ENCODE results near the gene SMYD3.

DNA sequence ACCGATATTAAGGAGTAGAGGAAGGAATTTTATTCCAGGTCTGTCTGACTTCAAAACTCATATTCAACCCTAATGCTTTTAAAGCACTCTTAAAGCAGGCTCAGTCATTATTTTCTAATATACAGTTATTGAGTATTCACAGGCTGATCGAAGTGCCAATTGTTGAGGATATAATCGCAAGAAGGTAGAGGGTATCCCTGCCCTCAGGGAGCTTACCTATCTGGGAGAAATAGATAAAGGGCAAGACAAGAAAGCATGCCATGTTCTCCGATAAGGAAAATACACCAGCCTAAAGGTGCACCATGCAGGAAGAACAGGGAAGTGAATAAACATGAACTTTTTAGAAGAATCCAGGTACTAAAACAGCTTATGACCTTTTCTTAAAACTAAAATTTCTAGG lies 361.2 kb downstream of the SMYD3 start:
- TF ChIP-seq, protein P1, sequence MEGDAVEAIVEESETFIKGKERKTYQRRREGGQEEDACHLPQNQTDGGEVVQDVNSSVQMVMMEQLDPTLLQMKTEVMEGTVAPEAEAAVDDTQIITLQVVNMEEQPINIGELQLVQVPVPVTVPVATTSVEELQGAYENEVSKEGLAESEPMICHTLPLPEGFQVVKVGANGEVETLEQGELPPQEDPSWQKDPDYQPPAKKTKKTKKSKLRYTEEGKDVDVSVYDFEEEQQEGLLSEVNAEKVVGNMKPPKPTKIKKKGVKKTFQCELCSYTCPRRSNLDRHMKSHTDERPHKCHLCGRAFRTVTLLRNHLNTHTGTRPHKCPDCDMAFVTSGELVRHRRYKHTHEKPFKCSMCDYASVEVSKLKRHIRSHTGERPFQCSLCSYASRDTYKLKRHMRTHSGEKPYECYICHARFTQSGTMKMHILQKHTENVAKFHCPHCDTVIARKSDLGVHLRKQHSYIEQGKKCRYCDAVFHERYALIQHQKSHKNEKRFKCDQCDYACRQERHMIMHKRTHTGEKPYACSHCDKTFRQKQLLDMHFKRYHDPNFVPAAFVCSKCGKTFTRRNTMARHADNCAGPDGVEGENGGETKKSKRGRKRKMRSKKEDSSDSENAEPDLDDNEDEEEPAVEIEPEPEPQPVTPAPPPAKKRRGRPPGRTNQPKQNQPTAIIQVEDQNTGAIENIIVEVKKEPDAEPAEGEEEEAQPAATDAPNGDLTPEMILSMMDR (IDR thresholded peaks at IDR 0.05), result no peak
- TF ChIP-seq POLR2A (IDR thresholded peaks at IDR 0.05), result no peak

Measured in heart left ventricle (tissue), 13 donors.